ENCODE data around the gene MRGPRG.

DNA sequence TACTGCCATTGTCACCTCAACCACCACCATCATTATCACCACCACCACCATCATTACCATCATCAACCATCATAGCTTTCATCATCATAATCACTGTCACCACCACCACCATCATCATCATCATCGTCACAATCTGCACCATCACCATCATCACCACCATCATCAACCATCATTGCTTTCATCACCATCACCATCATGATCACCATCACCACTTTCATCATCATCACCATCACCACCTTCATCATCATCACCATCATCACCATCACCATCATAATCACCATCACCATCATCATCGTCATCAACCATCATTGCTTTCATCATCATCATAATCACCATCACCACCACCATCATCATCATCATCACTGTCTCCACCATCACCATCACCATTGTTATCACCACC is 44.8 kb downstream of the MRGPRG start:
- TF ChIP-seq, protein P1, sequence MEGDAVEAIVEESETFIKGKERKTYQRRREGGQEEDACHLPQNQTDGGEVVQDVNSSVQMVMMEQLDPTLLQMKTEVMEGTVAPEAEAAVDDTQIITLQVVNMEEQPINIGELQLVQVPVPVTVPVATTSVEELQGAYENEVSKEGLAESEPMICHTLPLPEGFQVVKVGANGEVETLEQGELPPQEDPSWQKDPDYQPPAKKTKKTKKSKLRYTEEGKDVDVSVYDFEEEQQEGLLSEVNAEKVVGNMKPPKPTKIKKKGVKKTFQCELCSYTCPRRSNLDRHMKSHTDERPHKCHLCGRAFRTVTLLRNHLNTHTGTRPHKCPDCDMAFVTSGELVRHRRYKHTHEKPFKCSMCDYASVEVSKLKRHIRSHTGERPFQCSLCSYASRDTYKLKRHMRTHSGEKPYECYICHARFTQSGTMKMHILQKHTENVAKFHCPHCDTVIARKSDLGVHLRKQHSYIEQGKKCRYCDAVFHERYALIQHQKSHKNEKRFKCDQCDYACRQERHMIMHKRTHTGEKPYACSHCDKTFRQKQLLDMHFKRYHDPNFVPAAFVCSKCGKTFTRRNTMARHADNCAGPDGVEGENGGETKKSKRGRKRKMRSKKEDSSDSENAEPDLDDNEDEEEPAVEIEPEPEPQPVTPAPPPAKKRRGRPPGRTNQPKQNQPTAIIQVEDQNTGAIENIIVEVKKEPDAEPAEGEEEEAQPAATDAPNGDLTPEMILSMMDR (conservative IDR thresholded peaks at IDR 0.05; ENCODE audit: low read length) = no peak
- TF ChIP-seq EZH2phosphoT487 (IDR thresholded peaks at IDR 0.05; ENCODE audit: borderline replicate concordance) = no peak

All from Loucy (cell line).